HCT116 (cell line): ENCODE results near the gene ACTL10.

Experiments used
- MAX ChIP-seq: IDR thresholded peaks from 2 replicates; pipeline ENCODE4 v1.6.1; 2012
- ZNF274 ChIP-seq: fragments of 200-500 bp; sonication (Bioruptor generic); IDR thresholded peaks from 2 replicates; pipeline ENCODE4 v1.6.1; 2014; ENCODE audit warnings: mild to moderate bottlenecking, low read depth, low read length, inconsistent platforms

GRCh38 chr20:33676652-33677645 is 10.2 kb downstream of the ACTL10 start:
- TF ChIP-seq ZNF274 (no peak), MAX (no peak)
